ENCODE results near the gene CBL. TPM values are rescaled to one million over a fixed set of nuclear protein-coding genes. Genes with fewer than 3 reads are reported as not detected.

CBL gene
- total and polyA plus RNA-seq, 9 donors: 6.0 to 15.0 (median 11.4) TPM

- no peak for DNase-seq
- Histone ChIP-seq H3K4me3 (ENCODE audit: low read length) (no peak overlapping the region), H3K27me3 (ENCODE audit: control insufficient read depth, insufficient read depth, low read length) (no peaks in the 10 kb centered on the region), H3K4me1 (ENCODE audit: control insufficient read depth, insufficient read depth, low read length) (peaks cover 29% of the 10 kb centered on the region), H3K36me3 (ENCODE audit: control insufficient read depth, insufficient read depth, low read length) (peaks cover 36% of the 10 kb centered on the region), H3K9me3 (replicated peaks; ENCODE audit: control insufficient read depth, low read depth, low read length) (no peaks in the 10 kb centered on the region), H3K27ac (ENCODE audit: low read length) (no peak overlapping the region)
- 82% methylated on average over 7 of the region's 9 CpGs for WGBS (ENCODE audit: insufficient coverage)
These were observed 149.1 kb downstream of the CBL start for GRCh38 chr11:119355091-119355843.

- Histone ChIP-seq H3K4me3 (ENCODE audit: low read length) (peak overlapping the region; percentile 60), H3K9me3 (replicated peaks; ENCODE audit: control insufficient read depth, low read depth, low read length) (no peaks in the 10 kb centered on the region), H3K4me1 (ENCODE audit: control insufficient read depth, insufficient read depth, low read length) (peaks cover 36% of the 10 kb centered on the region), H3K27ac (ENCODE audit: low read length) (peak overlapping the region; percentile 80), H3K27me3 (ENCODE audit: control insufficient read depth, insufficient read depth, low read length) (no peaks in the 10 kb centered on the region), H3K36me3 (ENCODE audit: control insufficient read depth, insufficient read depth, low read length) (peaks cover 36% of the 10 kb centered on the region)
- WGBS (ENCODE audit: insufficient coverage): 1% methylated on average over 41 of the region's 54 CpGs
- peak; percentile 91 for DNase-seq
These were observed 150.4 kb downstream of the CBL start for GRCh38 chr11:119356349-119357031.

- Histone ChIP-seq H3K27me3 (ENCODE audit: control insufficient read depth, insufficient read depth, low read length) (no peaks in the 10 kb centered on the region), H3K4me1 (ENCODE audit: control insufficient read depth, insufficient read depth, low read length) (peaks cover 42% of the 10 kb centered on the region), H3K4me3 (ENCODE audit: low read length) (peak overlapping the region; percentile 60), H3K36me3 (ENCODE audit: control insufficient read depth, insufficient read depth, low read length) (peaks cover 36% of the 10 kb centered on the region), H3K9me3 (replicated peaks; ENCODE audit: control insufficient read depth, low read depth, low read length) (no peaks in the 10 kb centered on the region), H3K27ac (ENCODE audit: low read length) (no peak overlapping the region)
- WGBS (ENCODE audit: insufficient coverage): 70% methylated on average over 2 of the region's 13 CpGs
- no peak for DNase-seq
These were observed 150.9 kb downstream of the CBL start for GRCh38 chr11:119357074-119357473.

Other genes with a start within 250 kb of the CBL start
- not detected for gene FOXR1, start 234.6 kb upstream of the CBL start, total RNA-seq
- not detected for gene FOXR1, start 234.6 kb upstream of the CBL start, polyA plus RNA-seq (ENCODE audit: insufficient read depth in 1 of 8, insufficient read length in 8 of 8, low replicate concordance in 1 of 8)
- gene CENATAC, start 208.2 kb upstream of the CBL start, total RNA-seq: 17.3 TPM
- gene CENATAC, start 208.2 kb upstream of the CBL start, polyA plus RNA-seq (ENCODE audit: insufficient read depth in 1 of 8, insufficient read length in 8 of 8, low replicate concordance in 1 of 8): 10 to 100 TPM in 5 of 8 donors, 1 to 10 TPM in 3; 8.5 to 25.0 (median 12.5) TPM
- gene RPS25, start 188.0 kb upstream of the CBL start, total RNA-seq: 2,660 TPM
- 1,000 to 10,000 TPM; 1,606 to 2,037 (median 1,827) TPM for gene RPS25, start 188.0 kb upstream of the CBL start, polyA plus RNA-seq (ENCODE audit: insufficient read depth in 1 of 8, insufficient read length in 8 of 8, low replicate concordance in 1 of 8)
- gene TRAPPC4, start 187.6 kb upstream of the CBL start, total RNA-seq: 48.7 TPM
- gene TRAPPC4, start 187.6 kb upstream of the CBL start, polyA plus RNA-seq (ENCODE audit: insufficient read depth in 1 of 8, insufficient read length in 8 of 8, low replicate concordance in 1 of 8): 10 to 100 TPM; 41.9 to 56.3 (median 46.9) TPM
- gene SLC37A4, start 175.5 kb upstream of the CBL start, total RNA-seq: 5.7 TPM
- 10 to 100 TPM in 6 of 8 donors, 1 to 10 TPM in 2; 8.9 to 18.4 (median 11.1) TPM for gene SLC37A4, start 175.5 kb upstream of the CBL start, polyA plus RNA-seq (ENCODE audit: insufficient read depth in 1 of 8, insufficient read length in 8 of 8, low replicate concordance in 1 of 8)
- gene HYOU1, start 149.1 kb upstream of the CBL start, total RNA-seq: 30.1 TPM
- gene HYOU1, start 149.1 kb upstream of the CBL start, polyA plus RNA-seq (ENCODE audit: insufficient read depth in 1 of 8, insufficient read length in 8 of 8, low replicate concordance in 1 of 8): 10 to 100 TPM; 35.3 to 64.0 (median 47.2) TPM
- gene VPS11, start 138.5 kb upstream of the CBL start, total RNA-seq: 19.9 TPM
- 10 to 100 TPM; 29.1 to 32.1 (median 30.3) TPM for gene VPS11, start 138.5 kb upstream of the CBL start, polyA plus RNA-seq (ENCODE audit: insufficient read depth in 1 of 8, insufficient read length in 8 of 8, low replicate concordance in 1 of 8)
- 3.8 TPM for gene HMBS, start 121.5 kb upstream of the CBL start, total RNA-seq
- 10 to 100 TPM; 20.0 to 26.3 (median 22.6) TPM for gene HMBS, start 121.5 kb upstream of the CBL start, polyA plus RNA-seq (ENCODE audit: insufficient read depth in 1 of 8, insufficient read length in 8 of 8, low replicate concordance in 1 of 8)
- 11.8 TPM for gene DPAGT1, start 104.5 kb upstream of the CBL start, total RNA-seq
- gene DPAGT1, start 104.5 kb upstream of the CBL start, polyA plus RNA-seq (ENCODE audit: insufficient read depth in 1 of 8, insufficient read length in 8 of 8, low replicate concordance in 1 of 8): 10 to 100 TPM; 23.9 to 35.0 (median 30.4) TPM
- 4.3 TPM for gene C2CD2L, start 99.0 kb upstream of the CBL start, total RNA-seq
- gene C2CD2L, start 99.0 kb upstream of the CBL start, polyA plus RNA-seq (ENCODE audit: insufficient read depth in 1 of 8, insufficient read length in 8 of 8, low replicate concordance in 1 of 8): 1 to 10 TPM; 6.6 to 9.4 (median 7.6) TPM
- 15.5 TPM for gene HINFP, start 84.8 kb upstream of the CBL start, total RNA-seq
- gene HINFP, start 84.8 kb upstream of the CBL start, polyA plus RNA-seq (ENCODE audit: insufficient read depth in 1 of 8, insufficient read length in 8 of 8, low replicate concordance in 1 of 8): 10 to 100 TPM; 17.0 to 22.8 (median 17.5) TPM
- gene ABCG4, start 57.3 kb upstream of the CBL start, total RNA-seq: 0.13 TPM
- gene ABCG4, start 57.3 kb upstream of the CBL start, polyA plus RNA-seq (ENCODE audit: insufficient read depth in 1 of 8, insufficient read length in 8 of 8, low replicate concordance in 1 of 8): under 1 TPM; 0.18 to 0.60 (median 0.28) TPM
- 10.2 TPM for gene NLRX1, start 37.6 kb upstream of the CBL start, total RNA-seq
- gene NLRX1, start 37.6 kb upstream of the CBL start, polyA plus RNA-seq (ENCODE audit: insufficient read depth in 1 of 8, insufficient read length in 8 of 8, low replicate concordance in 1 of 8): 10 to 100 TPM; 10.5 to 13.8 (median 11.9) TPM
- gene NHERF4, start 20.9 kb upstream of the CBL start, total RNA-seq: 0.09 TPM
- gene NHERF4, start 20.9 kb upstream of the CBL start, polyA plus RNA-seq (ENCODE audit: insufficient read depth in 1 of 8, insufficient read length in 8 of 8, low replicate concordance in 1 of 8): 1 to 10 TPM in 1 of 8 donors, under 1 TPM in 5, not detected in 2; 0.05 to 2.3 (median 0.10) TPM
- 146 TPM for gene MCAM, start 110.8 kb downstream of the CBL start, total RNA-seq
- gene MCAM, start 110.8 kb downstream of the CBL start, polyA plus RNA-seq (ENCODE audit: insufficient read depth in 1 of 8, insufficient read length in 8 of 8, low replicate concordance in 1 of 8): 100 to 1,000 TPM; 167 to 231 (median 208) TPM
- 3.0 TPM for gene RNF26, start 128.2 kb downstream of the CBL start, total RNA-seq
- 10 to 100 TPM; 13.3 to 22.1 (median 18.4) TPM for gene RNF26, start 128.2 kb downstream of the CBL start, polyA plus RNA-seq (ENCODE audit: insufficient read depth in 1 of 8, insufficient read length in 8 of 8, low replicate concordance in 1 of 8)
- gene C1QTNF5, start 134.5 kb downstream of the CBL start, total RNA-seq: 34.9 TPM
- 10 to 100 TPM; 20.3 to 41.9 (median 35.3) TPM for gene C1QTNF5, start 134.5 kb downstream of the CBL start, polyA plus RNA-seq (ENCODE audit: insufficient read depth in 1 of 8, insufficient read length in 8 of 8, low replicate concordance in 1 of 8)
- gene MFRP, start 140.4 kb downstream of the CBL start, total RNA-seq: not detected
- gene MFRP, start 140.4 kb downstream of the CBL start, polyA plus RNA-seq (ENCODE audit: insufficient read depth in 1 of 8, insufficient read length in 8 of 8, low replicate concordance in 1 of 8): not detected
- gene USP2, start 175.4 kb downstream of the CBL start, total RNA-seq: 8.3 TPM
- gene USP2, start 175.4 kb downstream of the CBL start, polyA plus RNA-seq (ENCODE audit: insufficient read depth in 1 of 8, insufficient read length in 8 of 8, low replicate concordance in 1 of 8): 10 to 100 TPM; 31.5 to 53.3 (median 37.9) TPM
- gene THY1, start 216.8 kb downstream of the CBL start, total RNA-seq: 161 TPM
- 100 to 1,000 TPM in 7 of 8 donors, 10 to 100 TPM in 1; 89.3 to 202 (median 157) TPM for gene THY1, start 216.8 kb downstream of the CBL start, polyA plus RNA-seq (ENCODE audit: insufficient read depth in 1 of 8, insufficient read length in 8 of 8, low replicate concordance in 1 of 8)